MV-4-11 (cell line): Measurements from ENCODE around the gene RTEL1.
A peak's percentile ranks its signal among the peaks of the same experiment; 100 is the strongest.

ENCODE experiments used
- DNase-seq: peaks from one replicate; lab custom pipeline; 2025; lab: John Stamatoyannopoulos, UW

The RTEL1 gene

GRCh38 chr20:63657937-63658748, at the start of gene RTEL1:
RTEL1 (plus strand) TSS chr20:63658312; CDS start chr20:63659403, 1,091 bp downstream.
- peak; percentile 85 for DNase-seq

- DNase-seq = peak; percentile 38
Observed at GRCh38 chr20:63610581-63611435, 47.3 kb upstream of the RTEL1 start.

- DNase-seq = no peak
Observed at GRCh38 chr20:63611646-63612045, 46.5 kb upstream of the RTEL1 start.

- DNase-seq = peak; percentile 97
Observed at GRCh38 chr20:63612276-63612931, 45.7 kb upstream of the RTEL1 start.

GRCh38 chr20:63613863-63614594, 44.1 kb upstream of the RTEL1 start:
- peak; percentile 9 for DNase-seq

GRCh38 chr20:63617092-63617875, 40.8 kb upstream of the RTEL1 start:
- no peak for DNase-seq

GRCh38 chr20:63617876-63618265, 40.2 kb upstream of the RTEL1 start:
- DNase-seq = no peak

- DNase-seq = no peak
Observed at GRCh38 chr20:63618291-63618980, 39.7 kb upstream of the RTEL1 start.

GRCh38 chr20:63619086-63619485, 39.0 kb upstream of the RTEL1 start:
- no peak for DNase-seq

- DNase-seq = no peak
Observed at GRCh38 chr20:63619505-63619904, 38.6 kb upstream of the RTEL1 start.

- DNase-seq = no peak
Observed at GRCh38 chr20:63620991-63621390, 37.1 kb upstream of the RTEL1 start.

GRCh38 chr20:63622096-63622495, 36.0 kb upstream of the RTEL1 start:
- no peak for DNase-seq

- DNase-seq = no peak
Observed at GRCh38 chr20:63622732-63623131, 35.4 kb upstream of the RTEL1 start.

- DNase-seq = peak; percentile 72
Observed at GRCh38 chr20:63624486-63624885, 33.6 kb upstream of the RTEL1 start.

- no peak for DNase-seq
Observed at GRCh38 chr20:63625771-63626423, 32.2 kb upstream of the RTEL1 start.

- peak; percentile 61 for DNase-seq
Observed at GRCh38 chr20:63626424-63627128, 31.5 kb upstream of the RTEL1 start, which contains the start of gene GMEB2. GMEB2 (minus strand) TSS chr20:63627101; CDS start chr20:63619397, 7,704 bp downstream.

GRCh38 chr20:63627129-63627750, 30.9 kb upstream of the RTEL1 start:
- peak; percentile 92 for DNase-seq

GRCh38 chr20:63627751-63628245, 30.3 kb upstream of the RTEL1 start:
- no peak for DNase-seq
